H1 (cell line): ENCODE results near the gene ARSK. TPM values are rescaled to one million over a fixed set of nuclear protein-coding genes. Genes with fewer than 3 reads are reported as not detected.

ENCODE experiments used
- CTCF ChIA-PET: fragments of 300-600 bp; sonication (Branson Sonifier 250); formaldehyde crosslinking; loops from one replicate; lab custom pipeline; 2021; ENCODE audit not compliant: partially characterized antibody; lab: Charles Lee
- POLR2A ChIA-PET: fragments of 300-600 bp; sonication (Branson Sonifier 250); formaldehyde crosslinking; loops from one replicate; lab custom pipeline; 2021; ENCODE audit warnings: inconsistent platforms; ENCODE audit not compliant: partially characterized antibody; lab: Charles Lee
- DNase-seq, 2 experiments: peaks; one replicate each; pipeline versions ENCODE4 v3.0.0 to v3.0.0-alpha.2; 2010 to 2022; ENCODE audit warnings: low spot score in 2 of 2, low read depth in 1 of 2, mixed read lengths in 1 of 2
- FAIRE-seq: peaks from 2 replicates; lab custom pipeline; 2011; peaks lifted over from hg19 to GRCh38; lab: Jason Lieb, UNC
- H2AFZ ChIP-seq: 2 replicates; pipeline ENCODE4 v1.8.1; 2012; ENCODE audit warnings: low read length, inconsistent platforms
- H2AK5ac ChIP-seq: 2 replicates; pipeline ENCODE4 v1.6.1; 2013; ENCODE audit warnings: low read depth, low read length
- H2BK120ac ChIP-seq: replicated peaks from 2 replicates; pipeline ENCODE3; 2013; ENCODE audit warnings: low read depth, low read length, inconsistent platforms
- H2BK12ac ChIP-seq: 2 replicates; pipeline ENCODE4 v1.6.1; 2013; ENCODE audit warnings: low read depth, low read length
- H2BK15ac ChIP-seq: 2 replicates; pipeline ENCODE4 v1.6.1; 2013; ENCODE audit warnings: low read length
- H2BK20ac ChIP-seq: 2 replicates; pipeline ENCODE4 v1.6.1; 2013; ENCODE audit warnings: low read length
- H2BK5ac ChIP-seq: 2 replicates; pipeline ENCODE4 v1.6.1; 2013; ENCODE audit warnings: low read depth, low read length
- H3K14ac ChIP-seq: 2 replicates; pipeline ENCODE4 v1.6.1; 2013; ENCODE audit warnings: inconsistent platforms; ENCODE audit not compliant: insufficient read length
- H3K18ac ChIP-seq: 2 replicates; pipeline ENCODE4 v1.6.1; 2013; ENCODE audit warnings: low read length; ENCODE audit errors: extremely low read depth
- H3K23ac ChIP-seq: 2 replicates; pipeline ENCODE4 v1.6.1; 2013; ENCODE audit warnings: inconsistent platforms; ENCODE audit not compliant: insufficient read length
- H3K23me2 ChIP-seq: 2 replicates; pipeline ENCODE4 v1.6.1; 2013; ENCODE audit warnings: low read depth, low read length
- H3K27ac ChIP-seq: 2 replicates; pipeline ENCODE4 v1.6.1; 2011; ENCODE audit warnings: low read depth, low read length, inconsistent platforms
- H3K27me3 ChIP-seq, 4 experiments: replicated peaks in 1 of 4; 1 replicate in 1 of 4; 2 replicates in 3 of 4; pipeline versions ENCODE4 v1.6.1 to v1.8.1; 2011 to 2013; ENCODE audit warnings: low read length in 3 of 4, mild to moderate bottlenecking in 3 of 4, inconsistent platforms in 2 of 4, mixed read lengths in 2 of 4, moderate library complexity in 1 of 4; ENCODE audit not compliant: control insufficient read depth in 3 of 4, insufficient read depth in 3 of 4; ENCODE audit errors: extremely low read depth in 1 of 4
- H3K36me3 ChIP-seq, 4 experiments: 2 replicates each; pipeline versions ENCODE4 v1.6.1 to v1.8.1; 2011 to 2013; ENCODE audit warnings: mild to moderate bottlenecking in 4 of 4, low read length in 3 of 4, moderate library complexity in 2 of 4, control low read depth in 1 of 4, inconsistent platforms in 1 of 4; ENCODE audit not compliant: insufficient read depth in 4 of 4, control insufficient read depth in 2 of 4
- H3K4ac ChIP-seq: replicated peaks from 2 replicates; pipeline ENCODE3; 2013; ENCODE audit warnings: low read length, low read depth, mixed read lengths, inconsistent platforms; ENCODE audit not compliant: insufficient read length
- H3K4me1 ChIP-seq, 4 experiments: replicated peaks in 1 of 4; 1 replicate in 1 of 4; 2 replicates in 3 of 4; pipeline versions ENCODE4 v1.6.1 to v1.8.1; 2011 to 2013; ENCODE audit warnings: low read length in 3 of 4, inconsistent platforms in 2 of 4, mixed read lengths in 1 of 4; ENCODE audit not compliant: insufficient read depth in 4 of 4, control insufficient read depth in 3 of 4
- H3K4me2 ChIP-seq, 2 experiments: 2 replicates each; pipeline versions ENCODE4 v1.6.1 to v1.8.1; 2011 to 2013; ENCODE audit warnings: low read depth in 2 of 2, low read length in 2 of 2, control low read depth in 1 of 2, inconsistent platforms in 1 of 2, mild to moderate bottlenecking in 1 of 2; ENCODE audit not compliant: insufficient read depth in 1 of 2
- H3K4me3 ChIP-seq, 4 experiments: fragments of 200-600, 300-600 bp in 1 of 4; sonication (generic), shearing (Covaris generic), sonication (Bioruptor Twin) in 1 of 4; 2 replicates each; pipeline versions ENCODE4 v1.5.1 to v1.8.1; 2011 to 2016; ENCODE audit warnings: low read length in 4 of 4, low read depth in 3 of 4, control low read depth in 2 of 4, inconsistent platforms in 2 of 4, mild to moderate bottlenecking in 2 of 4, mixed read lengths in 1 of 4, moderate library complexity in 1 of 4; ENCODE audit not compliant: insufficient read depth in 2 of 4; ENCODE audit errors: extremely low read depth in 1 of 4
- H3K56ac ChIP-seq: replicated peaks from 2 replicates; pipeline ENCODE3; 2013; ENCODE audit warnings: low read depth, mild to moderate bottlenecking, mixed read lengths, low read length, inconsistent platforms; ENCODE audit not compliant: insufficient read length
- H3K79me1 ChIP-seq: 2 replicates; pipeline ENCODE4 v1.6.1; 2013; ENCODE audit warnings: low read depth, low read length, control low read depth
- H3K79me2 ChIP-seq, 2 experiments: 2 replicates each; pipeline versions ENCODE4 v1.6.1 to v1.8.1; 2012 to 2013; ENCODE audit warnings: low read length in 2 of 2, mild to moderate bottlenecking in 2 of 2, inconsistent platforms in 1 of 2; ENCODE audit not compliant: insufficient read depth in 2 of 2, control insufficient read depth in 1 of 2
- H3K9ac ChIP-seq, 4 experiments: replicated peaks in 1 of 4; 1 replicate in 1 of 4; 2 replicates in 3 of 4; pipeline versions ENCODE4 v1.6.1 to v1.8.1; 2011 to 2013; ENCODE audit warnings: low read depth in 3 of 4, low read length in 3 of 4, control low read depth in 2 of 4, mild to moderate bottlenecking in 2 of 4, moderate library complexity in 2 of 4, inconsistent platforms in 1 of 4; ENCODE audit errors: extremely low read depth in 1 of 4
- H3K9me3 ChIP-seq, 2 experiments: 2 replicates each; pipeline versions ENCODE4 v1.6.1 to v1.8.1; 2012 to 2013; ENCODE audit warnings: mild to moderate bottlenecking in 2 of 2, moderate library complexity in 2 of 2, control low read depth in 1 of 2, inconsistent platforms in 1 of 2, low read depth in 1 of 2, low read length in 1 of 2, mixed read lengths in 1 of 2; ENCODE audit not compliant: insufficient read depth in 2 of 2
- H4K20me1 ChIP-seq, 2 experiments: replicated peaks in 1 of 2; 2 replicates each; pipeline versions ENCODE3 to v1.8.1; 2011 to 2013; ENCODE audit warnings: inconsistent platforms in 2 of 2, low read length in 2 of 2, mild to moderate bottlenecking in 1 of 2; ENCODE audit not compliant: insufficient read depth in 2 of 2, control insufficient read depth in 1 of 2
- H4K5ac ChIP-seq: 2 replicates; pipeline ENCODE4 v1.6.1; 2013; ENCODE audit warnings: low read length, low read depth, mixed read lengths, inconsistent platforms; ENCODE audit not compliant: insufficient read length
- H4K8ac ChIP-seq: 2 replicates; pipeline ENCODE4 v1.8.0; 2013; ENCODE audit warnings: mild to moderate bottlenecking, moderate library complexity, low read length, inconsistent platforms; ENCODE audit not compliant: insufficient read depth; ENCODE audit errors: extremely low read depth
- H4K91ac ChIP-seq: replicated peaks from 2 replicates; pipeline ENCODE3; 2013; ENCODE audit warnings: low read length, mixed read lengths, inconsistent platforms; ENCODE audit not compliant: insufficient read length
- CHD1 ChIP-seq: IDR thresholded peaks from 2 replicates; pipeline ENCODE4 v1.6.1; 2012; ENCODE audit warnings: low read depth, low read length, improper control_type of control experiment
- CREB1 ChIP-seq: IDR thresholded peaks from 2 replicates; pipeline ENCODE4 v1.6.1; 2012; ENCODE audit warnings: inconsistent platforms
- HDAC2 ChIP-seq, 2 experiments: fragments of 300-600 bp in 1 of 2; sonication (generic) in 1 of 2; IDR thresholded peaks; 2 replicates each; pipeline ENCODE4 v1.6.1; 2011 to 2012; ENCODE audit warnings: low read depth in 2 of 2, low read length in 2 of 2, mild to moderate bottlenecking in 2 of 2, moderate library complexity in 2 of 2, borderline replicate concordance in 1 of 2, inconsistent platforms in 1 of 2
- HDAC6 ChIP-seq: IDR thresholded peaks from one replicate; pipeline ENCODE4 v1.7.1; 2012; ENCODE audit warnings: low read depth, mild to moderate bottlenecking, inconsistent platforms, low read length, moderate library complexity
- SP2 ChIP-seq: IDR thresholded peaks from 2 replicates; pipeline ENCODE4 v1.6.1; 2012; ENCODE audit warnings: mild to moderate bottlenecking, low read length, inconsistent platforms
- SP4 ChIP-seq: IDR thresholded peaks from 2 replicates; pipeline ENCODE4 v1.6.1; 2012; ENCODE audit warnings: low read length, inconsistent platforms
- SRF ChIP-seq: IDR thresholded peaks from 2 replicates; pipeline ENCODE4 v1.6.1; 2011; ENCODE audit warnings: mild to moderate bottlenecking, low read depth, low read length, moderate library complexity
- WGBS, 2 experiments: shearing (Covaris generic) in 1 of 2; methylation state at CpG; one replicate each; pipeline versions ENCODE4 v1.1.6 to v1.1.7; 2013 to 2015; ENCODE audit warnings: low lambda C conversion rate in 2 of 2, mixed read lengths in 2 of 2, inconsistent platforms in 1 of 2, low coverage in 1 of 2, missing lambda C conversion rate in 1 of 2; ENCODE audit not compliant: insufficient replicate concordance in 2 of 2, insufficient coverage in 1 of 2, insufficient read length in 1 of 2; ENCODE audit errors: extremely low coverage in 1 of 2, missing lambda C conversion rate in 1 of 2; 5-methylcytosine and 5-hydroxymethylcytosine counted together
- polyA plus RNA-seq, 7 experiments: library from polyadenylated mRNA; depleted of rRNA in 3 of 7; stranded (reverse) in 5 of 7; unstranded in 2 of 7; fragments of >200 nt in 5 of 7; fragments of 200-250 nt in 2 of 7; gene quantifications; 1 replicate in 5 of 7; 2 replicates in 1 of 7; 4 replicates in 1 of 7; pipeline versions ENCODE4 v1.2.1 to v1.2.3, GENCODE V29; 2011 to 2013; ENCODE audit warnings: missing spikeins in 2 of 7, mixed read lengths in 2 of 7
- total RNA-seq: library from RNA; stranded (reverse); fragmentation: NEBNext Ultra II Directional; extraction: Animal tissue kit (Norgen Biotek cat#: 25700); gene quantifications from 2 replicates; pipeline ENCODE4 v1.2.1, GENCODE V29; 2021

Gene ARSK
- total and polyA plus RNA-seq, 2 of the 8 experiments (the other 6 are each of a cell fraction or from before 2014, with no cell fraction given) = 8.4 to 14.1 TPM

DNA sequence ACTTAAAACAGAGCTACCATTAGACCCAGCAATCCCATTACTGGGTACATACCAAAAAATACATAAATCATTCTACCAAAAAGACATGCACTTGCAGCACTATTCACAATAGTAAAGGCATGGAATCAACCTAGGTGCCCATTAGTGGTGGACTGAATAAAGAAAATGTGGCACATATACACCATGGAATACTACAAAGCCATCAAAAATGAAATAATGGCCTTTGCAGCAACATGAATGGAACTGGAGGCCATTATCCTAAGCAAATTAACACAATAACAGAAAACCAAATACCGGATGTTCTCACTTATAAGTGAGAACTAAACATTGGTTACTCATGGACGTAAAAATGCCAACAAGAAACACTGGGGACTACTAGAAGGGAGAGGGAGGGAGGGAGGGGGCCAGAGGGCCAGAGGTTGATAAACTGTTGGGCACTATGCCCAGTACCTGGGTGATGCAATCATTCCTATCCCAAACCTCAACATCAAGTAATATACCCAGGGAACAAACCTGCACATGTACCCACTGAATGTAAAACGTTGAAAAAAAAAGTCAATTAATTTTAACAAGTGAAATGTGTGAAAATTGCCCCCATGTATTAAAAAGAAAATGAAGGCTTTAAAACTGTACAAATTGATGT lies 40.5 kb downstream of the ARSK start:
- no peak overlapping the region for H3K14ac ChIP-seq
- FAIRE-seq = no peak
- no peak overlapping the region for H3K23ac ChIP-seq
- H2BK120ac ChIP-seq = no peak overlapping the region
- no peaks in the 10 kb centered on the region for H3K9me3 ChIP-seq
- H4K8ac ChIP-seq = no peak overlapping the region
- WGBS, 2 experiments = 83% methylated on average over 3 of the region's 3 CpGs; no CpG with 5 or more reads in 1 of the 2 experiments
- H3K4me2 ChIP-seq = no peak overlapping the region
- H2AFZ ChIP-seq = no peak overlapping the region
- H3K27me3 ChIP-seq = no peaks in the 10 kb centered on the region
- no peak overlapping the region for H3K4ac ChIP-seq
- H2BK20ac ChIP-seq = no peak overlapping the region
- no peak overlapping the region for H2BK15ac ChIP-seq
- H3K79me1 ChIP-seq = no peaks in the 10 kb centered on the region
- no peak for TF ChIP-seq CHD1
- no peak for TF ChIP-seq CREB1
- no peak for TF ChIP-seq HDAC6
- TF ChIP-seq SP4 = no peak
- TF ChIP-seq SP2 = no peak
- TF ChIP-seq SRF = no peak
- TF ChIP-seq HDAC2 (IDR thresholded peaks at IDR 0.05; ENCODE audit: borderline replicate concordance in 1 of 2, low read depth in 2 of 2, low read length in 2 of 2) = no peak
- no peaks in the 10 kb centered on the region for H3K4me1 ChIP-seq
- CTCF ChIA-PET = interaction anchor here (0.9 to 1.6 kb wide), 2 partner anchors 12 to 31 kb away, joined by 3 read pairs; no protein-coding TSS in a partner anchor
- no peak overlapping the region for H3K56ac ChIP-seq
- H2BK12ac ChIP-seq = no peak overlapping the region
- H3K27ac ChIP-seq = no peak overlapping the region
- H3K23me2 ChIP-seq = no peaks in the 10 kb centered on the region
- no peak for DNase-seq
- no peak overlapping the region for H2AK5ac ChIP-seq
- H4K91ac ChIP-seq = no peak overlapping the region
- no peak overlapping the region for H3K9ac ChIP-seq
- no peak overlapping the region for H3K18ac ChIP-seq
- no peak overlapping the region for H4K5ac ChIP-seq
- no peaks in the 10 kb centered on the region for H4K20me1 ChIP-seq
- no peaks in the 10 kb centered on the region; a peak in 1 of 8 replicates for H3K36me3 ChIP-seq
- no peak overlapping the region for H2BK5ac ChIP-seq
- no peak overlapping the region for H3K4me3 ChIP-seq
- POLR2A ChIA-PET = no interaction called here
- H3K79me2 ChIP-seq = no peaks in the 10 kb centered on the region
